Activated naive CD4-positive, alpha-beta T cell treated with anti-CD3 and anti-CD28 coated beads, Interleukin-2, amount 50 U/mL, for 24 hours (primary cell): ENCODE measurements around the gene TOPBP1.
A peak's percentile ranks its signal among the peaks of the same experiment; 100 is the strongest.

Experiments
- H3K27ac Mint-ChIP-seq: one replicate; pipeline ENCODE4 v1.8.0; 2021; ENCODE audit warnings: mild to moderate bottlenecking, mixed read lengths
- H3K27me3 Mint-ChIP-seq: one replicate; pipeline ENCODE4 v1.8.0; 2021; ENCODE audit warnings: mixed read lengths
- H3K36me3 Mint-ChIP-seq: one replicate; pipeline ENCODE4 v1.8.0; 2021; ENCODE audit warnings: mixed read lengths
- H3K4me1 Mint-ChIP-seq: one replicate; pipeline ENCODE4 v1.8.0; 2021; ENCODE audit warnings: mixed read lengths
- H3K4me3 Mint-ChIP-seq: one replicate; pipeline ENCODE4 v1.8.0; 2021; ENCODE audit warnings: mild to moderate bottlenecking, mixed read lengths
- H3K9me3 Mint-ChIP-seq: one replicate; pipeline ENCODE4 v1.8.0; 2021; ENCODE audit warnings: mixed read lengths

Gene TOPBP1

DNA sequence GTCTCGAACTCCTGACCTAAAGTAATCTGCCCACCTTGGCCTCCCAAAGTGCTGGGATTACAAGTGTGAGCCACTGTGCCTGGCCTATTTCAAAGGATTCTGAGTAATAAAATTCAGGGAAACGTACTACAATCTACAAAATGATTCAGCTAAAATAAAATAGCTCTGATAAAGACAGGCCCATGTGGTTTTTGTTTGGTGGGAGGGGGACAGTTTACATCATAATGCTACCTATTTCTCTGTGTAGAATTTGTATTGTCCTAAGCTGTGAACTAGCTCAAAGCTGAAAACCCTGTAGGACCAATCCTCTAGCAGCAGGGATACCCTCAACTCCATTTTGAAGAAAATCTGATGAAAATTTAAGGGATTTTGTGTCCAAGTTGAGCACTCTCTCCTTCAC lies 62.5 kb downstream of the TOPBP1 start:
- Mint-ChIP-seq H3K36me3 (peaks cover 8% of the 10 kb centered on the region), H3K27ac (no peak overlapping the region), H3K4me3 (no peak overlapping the region), H3K9me3 (no peaks in the 10 kb centered on the region), H3K27me3 (no peaks in the 10 kb centered on the region), H3K4me1 (peaks cover 13% of the 10 kb centered on the region)

DNA sequence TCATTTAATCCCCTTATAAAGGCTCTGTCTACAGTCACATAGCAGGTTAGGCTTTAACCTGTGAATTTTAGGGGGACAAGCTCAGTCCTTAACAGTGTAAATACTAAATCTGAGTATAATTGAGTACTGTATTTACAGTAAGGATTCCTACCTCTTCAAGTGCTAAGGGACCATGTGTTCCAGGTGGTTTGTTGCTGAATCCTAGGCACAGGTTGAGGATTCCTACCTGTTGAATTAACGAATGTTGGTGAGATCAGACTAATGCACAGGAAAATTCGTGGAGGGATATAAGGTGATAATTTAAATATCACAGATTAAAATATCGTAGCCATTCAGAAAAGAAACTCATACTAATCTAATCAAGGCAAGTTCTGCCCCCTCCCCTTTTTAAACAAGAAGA lies 63.3 kb downstream of the TOPBP1 start:
- Mint-ChIP-seq H3K27ac (no peak overlapping the region), H3K4me1 (peaks cover 13% of the 10 kb centered on the region), H3K36me3 (peaks cover 7% of the 10 kb centered on the region)

DNA sequence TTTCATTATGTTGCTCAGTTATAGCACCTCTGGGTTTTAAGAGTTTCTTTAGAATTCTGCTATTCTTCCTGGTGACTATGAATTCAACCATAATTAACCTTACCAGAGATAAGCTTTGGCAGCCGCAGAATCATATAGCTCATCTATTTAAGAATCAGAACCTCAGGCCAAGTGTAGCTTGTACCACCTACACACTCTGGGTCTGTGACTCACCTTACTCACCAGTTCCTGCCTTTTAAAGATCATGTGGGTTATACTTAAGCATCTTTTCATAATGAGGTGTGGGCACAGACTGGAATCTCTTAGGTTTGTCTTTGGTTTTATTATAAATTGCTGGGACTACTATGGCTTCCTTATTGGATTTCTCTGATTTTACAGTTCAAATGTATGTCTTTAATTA lies 66.4 kb downstream of the TOPBP1 start:
- no peaks in the 10 kb centered on the region for H3K27me3 Mint-ChIP-seq
- H3K36me3 Mint-ChIP-seq: peaks cover 3% of the 10 kb centered on the region
- peak overlapping the region; percentile 1 for H3K27ac Mint-ChIP-seq
- H3K9me3 Mint-ChIP-seq: no peaks in the 10 kb centered on the region
- H3K4me3 Mint-ChIP-seq: peak overlapping the region; percentile 27
- peaks cover 20% of the 10 kb centered on the region for H3K4me1 Mint-ChIP-seq

More for the DNA sequence above, 63.3 kb downstream of the TOPBP1 start:
- Mint-ChIP-seq H3K4me3 (no peak overlapping the region), H3K9me3 (no peaks in the 10 kb centered on the region), H3K27me3 (no peaks in the 10 kb centered on the region)

DNA sequence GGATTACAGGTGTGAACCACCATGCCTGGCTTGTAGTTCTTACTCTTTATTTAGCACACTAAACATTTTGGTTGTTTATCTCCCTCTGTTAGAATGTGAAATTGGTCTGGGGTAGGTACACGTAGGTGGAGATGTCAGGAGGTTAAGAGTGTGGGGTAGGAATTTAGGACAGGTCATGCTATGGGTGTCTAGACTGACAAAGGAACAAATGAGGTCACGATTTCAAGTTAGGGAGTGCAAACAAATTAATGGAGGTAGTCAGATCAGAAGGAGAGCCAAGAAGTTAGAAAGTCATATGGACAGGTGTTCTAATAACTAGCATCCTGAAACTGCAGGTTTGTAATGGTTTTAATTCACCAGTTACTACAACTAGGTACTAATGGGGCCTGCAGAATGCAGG lies 68.5 kb downstream of the TOPBP1 start:
- H3K27me3 Mint-ChIP-seq: no peaks in the 10 kb centered on the region
- no peak overlapping the region for H3K27ac Mint-ChIP-seq
- H3K36me3 Mint-ChIP-seq: peaks cover 12% of the 10 kb centered on the region
- no peak overlapping the region for H3K4me3 Mint-ChIP-seq
- no peaks in the 10 kb centered on the region for H3K9me3 Mint-ChIP-seq
- H3K4me1 Mint-ChIP-seq: peaks cover 30% of the 10 kb centered on the region

DNA sequence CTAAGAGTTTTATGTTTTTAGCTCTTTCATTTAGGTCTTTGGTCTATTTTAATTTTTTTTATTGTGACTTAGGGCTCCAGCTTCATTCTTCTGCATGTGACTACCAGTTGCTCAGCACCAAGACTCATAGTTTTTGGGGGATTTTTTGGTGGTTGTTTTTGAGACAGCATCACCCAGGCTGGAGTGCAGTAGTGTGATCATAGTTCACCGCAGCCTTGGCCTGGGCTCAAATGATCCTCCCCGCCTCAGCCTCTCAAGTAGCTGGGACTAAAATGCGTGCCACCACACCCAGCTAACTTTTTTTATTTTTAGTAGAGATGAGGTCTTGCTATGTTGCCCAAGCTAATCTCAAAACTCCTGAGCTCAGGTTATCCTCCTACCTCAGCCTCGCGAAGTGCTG lies 68.9 kb downstream of the TOPBP1 start:
- peaks cover 31% of the 10 kb centered on the region for H3K4me1 Mint-ChIP-seq
- H3K9me3 Mint-ChIP-seq: no peaks in the 10 kb centered on the region
- no peaks in the 10 kb centered on the region for H3K27me3 Mint-ChIP-seq
- H3K4me3 Mint-ChIP-seq: no peak overlapping the region
- no peak overlapping the region for H3K27ac Mint-ChIP-seq
- peaks cover 9% of the 10 kb centered on the region for H3K36me3 Mint-ChIP-seq

DNA sequence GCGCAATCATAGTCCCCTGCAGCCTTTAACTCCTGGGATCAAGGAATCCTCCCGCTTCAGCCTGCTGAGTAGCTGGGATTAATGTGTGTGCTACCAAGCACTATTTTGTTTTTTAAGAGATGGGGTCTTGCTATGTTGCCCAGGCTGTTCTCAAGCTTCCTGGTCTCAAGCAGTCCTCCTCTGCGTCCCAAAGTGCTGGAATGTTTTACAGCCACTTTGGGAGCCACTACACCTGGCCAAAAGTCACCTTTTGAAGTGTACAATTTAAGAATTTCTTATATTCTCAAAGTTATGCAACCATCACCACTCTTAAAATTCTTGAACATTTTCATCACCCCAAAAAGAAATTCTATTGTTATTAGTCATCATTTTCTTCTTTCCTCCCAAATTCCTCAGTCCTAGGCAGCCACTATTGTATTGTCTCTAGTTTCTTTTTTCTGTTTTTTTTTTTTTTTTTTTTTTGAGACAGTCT lies 70.4 kb downstream of the TOPBP1 start:
- Mint-ChIP-seq H3K9me3 (no peaks in the 10 kb centered on the region), H3K27ac (no peak overlapping the region), H3K27me3 (no peaks in the 10 kb centered on the region), H3K4me1 (peaks cover 39% of the 10 kb centered on the region), H3K4me3 (no peak overlapping the region), H3K36me3 (peaks cover 11% of the 10 kb centered on the region)

DNA sequence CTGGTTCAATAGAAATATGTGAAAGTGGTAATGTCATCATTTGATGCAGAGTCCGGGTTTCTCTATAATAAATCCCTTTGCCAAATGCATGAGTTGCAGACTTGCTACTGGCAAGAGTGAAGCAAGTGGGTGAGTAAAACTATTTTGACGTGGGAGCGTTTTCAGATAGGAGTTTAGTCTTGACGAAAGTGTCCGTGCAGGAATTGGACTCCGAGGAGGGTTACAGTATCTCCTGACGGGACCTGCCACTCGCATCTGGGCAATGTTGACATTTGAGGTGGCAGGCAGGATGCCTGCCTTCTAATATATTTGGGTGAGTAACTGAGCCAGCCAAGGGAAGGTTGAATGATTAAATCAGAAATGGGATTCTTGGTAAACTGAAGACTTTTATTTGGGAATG lies 72.2 kb downstream of the TOPBP1 start:
- Mint-ChIP-seq H3K9me3 (no peaks in the 10 kb centered on the region), H3K4me1 (peaks cover 26% of the 10 kb centered on the region), H3K36me3 (peaks cover 11% of the 10 kb centered on the region), H3K27ac (peak overlapping the region; percentile 41), H3K4me3 (no peak overlapping the region), H3K27me3 (no peaks in the 10 kb centered on the region)

DNA sequence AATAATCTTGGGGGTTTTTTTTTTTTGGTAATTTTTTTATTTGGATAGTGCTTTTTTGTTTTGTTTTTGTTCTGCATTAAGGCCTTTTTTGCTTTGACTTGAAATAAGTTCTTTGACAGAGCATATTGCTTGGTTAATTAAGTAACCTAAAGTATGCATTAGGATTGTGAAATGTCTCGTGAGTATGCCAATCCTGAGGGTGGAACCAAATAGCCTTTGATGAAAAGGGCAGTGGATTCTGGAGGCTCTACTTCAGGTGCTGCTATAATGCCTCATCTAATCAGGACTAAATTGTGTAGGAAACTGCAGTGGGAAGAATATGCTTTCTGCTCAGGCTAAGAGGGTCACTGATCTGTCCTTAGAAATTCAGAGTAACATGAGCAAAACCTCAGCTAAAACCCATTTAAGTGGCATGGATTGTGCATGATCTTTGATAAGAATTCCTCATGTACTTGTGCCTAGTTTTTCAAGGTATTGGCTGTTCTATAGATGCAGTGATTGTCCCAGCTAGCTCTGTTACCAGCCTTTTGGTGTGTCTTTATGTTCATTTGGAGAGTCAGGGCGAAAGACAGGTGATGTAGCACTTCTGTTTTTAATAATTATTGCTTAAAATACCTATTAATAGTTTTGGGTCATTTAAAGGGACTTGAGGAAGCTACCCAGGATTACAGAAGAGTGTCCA lies 72.8 kb downstream of the TOPBP1 start:
- H3K27ac Mint-ChIP-seq: peak overlapping the region; percentile 5
- H3K36me3 Mint-ChIP-seq: peaks cover 11% of the 10 kb centered on the region
- H3K9me3 Mint-ChIP-seq: no peaks in the 10 kb centered on the region
- no peaks in the 10 kb centered on the region for H3K27me3 Mint-ChIP-seq
- peaks cover 26% of the 10 kb centered on the region for H3K4me1 Mint-ChIP-seq
- no peak overlapping the region for H3K4me3 Mint-ChIP-seq

DNA sequence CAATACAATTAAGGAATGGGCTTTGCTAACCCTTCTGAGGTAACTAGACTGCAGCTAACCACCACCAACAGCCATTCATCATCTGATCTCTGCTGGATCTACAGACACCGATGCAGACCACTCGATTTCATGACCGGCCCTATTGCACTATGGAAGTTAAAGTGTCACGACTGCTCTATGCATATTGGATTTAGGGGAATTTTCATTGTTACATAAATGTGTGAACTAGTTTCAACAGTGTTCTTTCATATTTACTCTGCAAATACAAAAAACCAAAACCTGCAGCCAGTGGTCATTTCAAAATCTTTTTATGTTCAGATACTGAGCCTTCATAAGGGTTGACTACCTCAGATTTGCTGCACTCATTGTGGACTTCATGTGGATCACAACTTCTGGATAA lies 73.7 kb downstream of the TOPBP1 start:
- Mint-ChIP-seq H3K27me3 (no peaks in the 10 kb centered on the region), H3K36me3 (peaks cover 14% of the 10 kb centered on the region), H3K27ac (peak overlapping the region; percentile 41), H3K4me1 (peaks cover 31% of the 10 kb centered on the region), H3K4me3 (no peak overlapping the region), H3K9me3 (no peaks in the 10 kb centered on the region)

DNA sequence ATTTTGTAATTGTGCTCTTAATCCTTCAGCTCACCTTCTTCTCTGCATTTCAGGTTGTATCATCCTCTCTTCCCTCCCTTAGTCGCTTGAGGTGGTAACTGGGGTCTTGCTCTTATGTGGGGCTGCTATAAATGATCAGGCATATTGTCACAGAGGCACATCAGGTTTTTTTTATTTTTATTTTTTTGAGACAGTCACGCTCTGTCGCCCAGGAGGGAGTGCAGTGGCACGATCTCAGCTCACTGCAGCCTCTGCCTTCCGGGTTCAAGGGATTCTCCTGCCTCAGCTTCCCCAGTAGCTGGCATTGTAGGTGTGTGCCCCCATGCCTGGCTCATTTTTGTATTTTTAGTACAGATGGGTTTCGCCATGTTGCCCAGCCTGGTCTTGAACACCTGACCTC lies 78.3 kb downstream of the TOPBP1 start:
- Mint-ChIP-seq H3K4me3 (no peak overlapping the region), H3K27ac (peak overlapping the region; percentile 30), H3K27me3 (no peaks in the 10 kb centered on the region), H3K4me1 (peaks cover 52% of the 10 kb centered on the region), H3K9me3 (no peaks in the 10 kb centered on the region), H3K36me3 (peaks cover 10% of the 10 kb centered on the region)

DNA sequence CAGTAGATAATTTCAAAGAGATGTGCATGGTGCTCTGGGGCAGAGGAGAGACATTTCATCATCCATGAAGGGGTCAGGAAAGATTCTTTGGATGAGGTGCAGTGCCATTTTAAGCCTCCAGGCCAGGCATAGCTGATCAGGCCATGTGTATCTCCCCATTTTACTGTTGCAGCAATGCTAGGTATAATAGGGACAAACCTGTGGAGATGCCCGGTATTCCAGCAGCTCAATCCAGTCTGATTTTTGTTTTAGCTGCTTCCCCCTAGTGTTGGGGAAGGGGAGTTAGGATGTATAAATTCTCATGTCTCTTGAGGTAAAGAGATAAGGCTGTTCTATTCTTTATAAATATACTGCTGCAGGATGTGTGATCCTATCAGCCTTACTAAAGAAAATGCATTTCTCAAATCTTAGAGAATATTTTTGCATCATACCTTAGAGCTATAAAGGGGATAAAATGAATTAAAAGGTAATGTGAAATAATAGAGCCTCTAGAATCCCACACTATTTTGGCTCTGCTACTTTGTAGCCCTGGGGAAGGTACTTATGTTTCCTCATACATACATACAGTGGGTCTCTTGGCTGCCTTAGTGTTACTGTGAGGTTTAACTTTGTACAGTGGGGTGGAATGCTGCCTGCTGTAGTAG lies 83.1 kb downstream of the TOPBP1 start:
- no peaks in the 10 kb centered on the region for H3K9me3 Mint-ChIP-seq
- peak overlapping the region; percentile 99 for H3K4me3 Mint-ChIP-seq
- no peaks in the 10 kb centered on the region for H3K27me3 Mint-ChIP-seq
- H3K4me1 Mint-ChIP-seq: peaks cover 72% of the 10 kb centered on the region
- H3K27ac Mint-ChIP-seq: peak overlapping the region; percentile 43
- H3K36me3 Mint-ChIP-seq: peaks cover 31% of the 10 kb centered on the region

DNA sequence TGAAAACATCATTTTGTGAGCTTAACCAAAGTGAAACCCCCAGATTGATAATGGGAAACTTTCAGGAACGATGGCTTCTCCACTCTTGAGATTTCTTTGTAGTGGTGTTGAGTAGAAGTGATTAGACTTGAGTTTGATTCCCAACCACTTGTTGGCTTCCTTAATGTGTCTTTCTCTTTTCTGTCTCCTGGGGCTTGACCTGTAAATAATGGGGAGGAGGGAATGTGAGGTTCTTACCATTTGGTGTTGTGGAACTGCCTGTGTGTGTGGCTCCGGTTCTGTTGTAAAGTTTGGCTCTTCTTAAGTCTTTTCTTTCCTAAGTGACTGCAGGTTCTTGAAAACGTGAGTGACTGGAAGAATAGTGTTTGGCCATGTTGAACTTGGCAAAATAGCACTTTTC lies 85.6 kb downstream of the TOPBP1 start:
- Mint-ChIP-seq H3K4me3 (peak overlapping the region; percentile 99), H3K27ac (peak overlapping the region; percentile 87), H3K27me3 (no peaks in the 10 kb centered on the region), H3K4me1 (peaks cover 60% of the 10 kb centered on the region), H3K9me3 (no peaks in the 10 kb centered on the region), H3K36me3 (peaks cover 27% of the 10 kb centered on the region)

DNA sequence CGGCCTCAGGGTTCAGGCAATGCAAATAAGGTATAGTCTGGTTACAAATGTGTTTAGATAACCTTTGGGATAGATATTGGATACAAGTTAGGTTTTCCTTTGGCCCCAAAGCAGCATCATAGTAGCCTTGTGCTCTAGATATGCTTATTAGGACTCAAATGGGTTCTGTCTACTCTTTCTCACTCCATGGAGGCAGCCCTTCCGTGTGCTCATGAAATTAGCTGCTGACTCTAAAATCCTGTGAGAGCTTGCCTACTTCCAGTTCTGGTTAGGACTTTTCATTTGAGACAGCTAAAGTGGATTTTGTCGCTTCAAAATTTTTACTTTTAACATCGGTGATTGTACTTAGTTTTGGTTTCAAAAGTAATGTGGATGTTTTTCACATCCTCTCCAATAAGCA lies 86.7 kb downstream of the TOPBP1 start:
- Mint-ChIP-seq H3K4me3 (peak overlapping the region; percentile 99), H3K9me3 (no peaks in the 10 kb centered on the region), H3K27me3 (no peaks in the 10 kb centered on the region), H3K4me1 (peaks cover 53% of the 10 kb centered on the region), H3K36me3 (peaks cover 27% of the 10 kb centered on the region), H3K27ac (peak overlapping the region; percentile 98)

DNA sequence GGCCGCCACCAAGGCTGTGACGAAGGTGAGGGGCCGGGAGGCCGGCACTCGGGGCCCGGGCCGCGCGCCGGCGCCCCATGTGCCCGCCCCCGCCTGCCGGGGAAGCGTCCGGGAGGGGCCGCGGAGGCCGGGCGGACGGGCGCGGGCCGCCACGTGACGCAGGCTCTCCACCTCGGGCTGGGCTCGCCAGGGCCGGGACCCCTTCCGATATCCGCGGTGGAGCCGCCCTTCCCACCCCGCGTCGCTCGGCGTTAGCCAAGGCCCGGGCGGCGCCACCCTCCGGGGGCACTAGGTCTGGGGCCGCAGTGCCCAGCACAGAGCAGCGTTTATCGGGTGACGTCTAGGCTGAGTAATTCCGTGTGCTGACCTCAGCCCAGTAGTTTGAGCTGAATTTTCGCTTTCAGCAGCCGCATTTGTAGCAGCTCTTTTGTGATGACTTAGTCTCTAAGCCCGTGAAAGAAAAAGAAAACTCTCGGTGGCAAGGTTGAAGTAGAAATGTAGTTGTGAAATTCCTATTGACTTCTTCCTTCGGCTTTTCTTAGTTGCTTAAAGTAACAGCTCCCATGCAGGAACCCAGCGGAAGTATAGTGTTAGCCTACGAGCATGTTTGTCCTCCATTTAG lies 87.4 kb downstream of the TOPBP1 start:
- peak overlapping the region; percentile 98 for H3K27ac Mint-ChIP-seq
- H3K4me1 Mint-ChIP-seq: peaks cover 51% of the 10 kb centered on the region
- H3K36me3 Mint-ChIP-seq: peaks cover 27% of the 10 kb centered on the region
- H3K4me3 Mint-ChIP-seq: peak overlapping the region; percentile 99
- no peaks in the 10 kb centered on the region for H3K27me3 Mint-ChIP-seq
- no peaks in the 10 kb centered on the region for H3K9me3 Mint-ChIP-seq

DNA sequence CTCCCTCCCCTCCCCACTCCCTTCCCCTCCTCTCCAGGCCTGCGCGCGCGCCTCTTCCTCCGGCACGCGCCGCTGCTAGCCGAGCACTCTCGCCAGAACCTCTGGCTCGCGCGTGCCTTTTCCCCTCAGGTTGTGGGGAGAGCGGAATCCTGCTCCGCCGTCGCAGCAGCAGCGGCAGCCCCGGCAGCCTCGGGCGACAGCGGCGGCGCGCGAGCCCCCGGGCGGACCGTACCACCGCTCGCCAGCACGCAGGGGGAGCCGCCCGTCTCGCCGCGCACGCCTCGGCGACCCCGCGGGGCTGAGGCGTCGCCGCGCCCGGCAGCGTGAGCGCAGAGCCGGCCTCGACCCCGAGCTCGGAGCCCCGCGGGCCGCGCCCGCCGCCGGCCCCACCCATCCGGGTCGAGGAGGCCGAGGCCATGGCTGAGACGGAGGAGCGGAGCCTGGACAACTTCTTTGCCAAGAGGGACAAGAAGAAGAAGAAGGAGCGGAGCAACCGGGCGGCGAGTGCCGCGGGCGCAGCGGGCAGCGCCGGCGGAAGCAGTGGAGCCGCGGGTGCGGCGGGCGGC lies 88.0 kb downstream of the TOPBP1 start, which contains the start of gene CDV3:
Gene CDV3 (plus strand): TSS at position 58 of the 566 bp plus-strand sequence. CDS start 359 bp downstream, at position 417.
- Mint-ChIP-seq H3K4me1 (peaks cover 46% of the 10 kb centered on the region), H3K27ac (peak within 1 kb of the TSS; percentile 99), H3K27me3 (no peaks in the 10 kb centered on the region), H3K4me3 (peak within 1 kb of the TSS; percentile 99), H3K9me3 (no peaks in the 10 kb centered on the region), H3K36me3 (peaks cover 27% of the 10 kb centered on the region)
